CD14-positive monocyte (primary cell): Measurements from ENCODE around the gene UGT1A6. TPM values are rescaled to one million over a fixed set of nuclear protein-coding genes. Genes with fewer than 3 reads are reported as not detected.
"Not testable (repeated sequence)": the region's sequence is repeated elsewhere in the genome, so short reads cannot be mapped to it uniquely, and the experiment has no call there.

Experiments used
- DNase-seq, 3 donors: peaks; one replicate each; pipeline ENCODE4 v3.0.0-alpha.2; 2011 to 2022
- H2AFZ ChIP-seq: 2 replicates; pipeline ENCODE4 v1.6.0; 2012; ENCODE audit warnings: mild to moderate bottlenecking, low read depth, low read length, inconsistent platforms; ENCODE audit not compliant: insufficient read depth, poor library complexity, severe bottlenecking
- H3K27ac ChIP-seq, 2 donors: 1 replicate in 1 of 2; 2 replicates in 1 of 2; pipeline ENCODE4 v1.5.1; 2012 to 2013; ENCODE audit warnings: low read length in 2 of 2, control low read depth in 1 of 2, inconsistent platforms in 1 of 2, low read depth in 1 of 2, mild to moderate bottlenecking in 1 of 2
- H3K27me3 ChIP-seq, 2 donors: one replicate each; pipeline versions ENCODE4 v1.6.0 to v1.6.1; 2011 to 2013; ENCODE audit warnings: low read length in 2 of 2; ENCODE audit not compliant: control insufficient read depth in 2 of 2, insufficient read depth in 2 of 2
- H3K36me3 ChIP-seq, 2 donors: replicated peaks in 1 of 2; 1 replicate in 1 of 2; 2 replicates in 1 of 2; pipeline versions ENCODE4 v1.5.1 to v1.6.1; 2012 to 2013; ENCODE audit warnings: low read length in 2 of 2, control low read depth in 1 of 2, inconsistent platforms in 1 of 2, mild to moderate bottlenecking in 1 of 2; ENCODE audit not compliant: insufficient read depth in 2 of 2, control insufficient read depth in 1 of 2
- H3K4me1 ChIP-seq, 2 donors: 1 replicate in 1 of 2; 2 replicates in 1 of 2; pipeline versions ENCODE4 v1.5.1 to v1.6.1; 2012 to 2013; ENCODE audit warnings: low read length in 2 of 2, control low read depth in 1 of 2, inconsistent platforms in 1 of 2, mild to moderate bottlenecking in 1 of 2, moderate library complexity in 1 of 2; ENCODE audit not compliant: insufficient read depth in 2 of 2, control insufficient read depth in 1 of 2
- H3K4me2 ChIP-seq: replicated peaks from 2 replicates; pipeline ENCODE3; 2012; ENCODE audit warnings: low read length, moderate library complexity, mild to moderate bottlenecking; ENCODE audit not compliant: poor library complexity, severe bottlenecking; ENCODE audit errors: extremely low read depth
- H3K4me3 ChIP-seq, 3 experiments: fragments of 200-600 bp in 1 of 3; sonication (generic) in 1 of 3; replicated peaks in 1 of 3; 1 replicate in 2 of 3; 2 replicates in 1 of 3; pipeline ENCODE4 v1.5.1; 2011 to 2013; ENCODE audit warnings: low read length in 3 of 3, mild to moderate bottlenecking in 3 of 3, control low read depth in 2 of 3, low read depth in 2 of 3, inconsistent platforms in 1 of 3, moderate library complexity in 1 of 3
- H3K79me2 ChIP-seq: 2 replicates; pipeline ENCODE4 v1.6.0; 2012; ENCODE audit warnings: mild to moderate bottlenecking, control low read depth, inconsistent platforms, low read length, moderate library complexity; ENCODE audit not compliant: insufficient read depth
- H3K9ac ChIP-seq: 2 replicates; pipeline ENCODE4 v1.6.0; 2017; ENCODE audit warnings: low read length, mild to moderate bottlenecking; ENCODE audit not compliant: insufficient read depth, poor library complexity, severe bottlenecking
- H3K9me3 ChIP-seq, 2 donors: replicated peaks in 1 of 2; 1 replicate in 1 of 2; 2 replicates in 1 of 2; pipeline versions ENCODE4 v1.5.1 to v1.6.1; 2012 to 2013; ENCODE audit warnings: low read length in 2 of 2, control low read depth in 1 of 2; ENCODE audit not compliant: control insufficient read depth in 1 of 2, insufficient read depth in 1 of 2
- H4K20me1 ChIP-seq: 2 replicates; pipeline ENCODE4 v1.6.0; 2012; ENCODE audit warnings: mild to moderate bottlenecking, low read length, control low read depth, moderate library complexity; ENCODE audit not compliant: insufficient read depth
- H3K27ac Mint-ChIP-seq, 7 donors: one replicate each; pipeline ENCODE4 v1.8.0; 2020; ENCODE audit warnings: mild to moderate bottlenecking in 7 of 7, mixed read lengths in 7 of 7, moderate library complexity in 6 of 7, inconsistent platforms in 2 of 7
- H3K27me3 Mint-ChIP-seq, 3 donors: one replicate each; pipeline ENCODE4 v1.8.0; 2021 to 2022; ENCODE audit warnings: low read depth in 3 of 3, mild to moderate bottlenecking in 3 of 3, mixed read lengths in 3 of 3, moderate library complexity in 3 of 3, inconsistent platforms in 1 of 3
- H3K36me3 Mint-ChIP-seq, 2 donors: one replicate each; pipeline ENCODE4 v1.8.0; 2020; ENCODE audit warnings: mixed read lengths in 2 of 2, inconsistent platforms in 1 of 2, mild to moderate bottlenecking in 1 of 2
- H3K4me1 Mint-ChIP-seq: one replicate; pipeline ENCODE4 v1.8.0; 2020; ENCODE audit warnings: mild to moderate bottlenecking, mixed read lengths
- H3K4me3 Mint-ChIP-seq, 2 donors: one replicate each; pipeline ENCODE4 v1.8.0; 2020; ENCODE audit warnings: mild to moderate bottlenecking in 2 of 2, mixed read lengths in 2 of 2, moderate library complexity in 1 of 2
- H3K9me3 Mint-ChIP-seq, 7 donors: one replicate each; pipeline ENCODE4 v1.8.0; 2020 to 2022; ENCODE audit warnings: mixed read lengths in 7 of 7, mild to moderate bottlenecking in 6 of 7, moderate library complexity in 6 of 7, inconsistent platforms in 2 of 7
- WGBS: methylation state at CpG from one replicate; pipeline ENCODE4 v1.1.5; 2013; ENCODE audit warnings: missing lambda C conversion rate; ENCODE audit not compliant: insufficient coverage; 5-methylcytosine and 5-hydroxymethylcytosine counted together
- intact Hi-C, 2 donors: fragments of 100-400 bp; cut with micrococcal nuclease; formaldehyde crosslinking; loops; one replicate each; pipeline versions ENCODE4 v1.15.0 to v1.15.1; 2023
- polyA plus RNA-seq, 3 donors: library from polyadenylated mRNA; depleted of rRNA in 1 of 3; unstranded in 2 of 3; stranded (reverse) in 1 of 3; fragments of 300-500 nt in 2 of 3; fragments of >200 nt in 1 of 3; fragmentation: Illumina TruSeq in 2 of 3; gene quantifications; 1 replicate in 2 of 3; 2 replicates in 1 of 3; pipeline ENCODE4 v1.2.3, GENCODE V29; 2012 to 2021
- TF ChIP-seq, protein P1 (sequence below): fragments of 200-600 bp; IDR thresholded peaks from one replicate; pipeline ENCODE4 v1.8.0; 2022; ENCODE audit warnings: antibody characterized with exemption, mild to moderate bottlenecking

Gene UGT1A6
- polyA plus RNA-seq, 3 donors = not detected

- Histone ChIP-seq H3K9ac (no peak overlapping the region), H4K20me1 (no peaks in the 10 kb centered on the region), H3K27ac (no peak overlapping the region), H3K9me3 (peaks cover 10 to 16% of the 10 kb centered on the region in 2 donors), H3K36me3 (no peaks in the 10 kb centered on the region), H3K79me2 (no peaks in the 10 kb centered on the region), H3K4me1 (no peaks in the 10 kb centered on the region), H3K4me2 (no peak overlapping the region), H3K27me3 (no peaks in the 10 kb centered on the region), H3K4me3 (no peak overlapping the region), H2AFZ (no peak overlapping the region)
- intact Hi-C loops = no loop called here
- DNase-seq = no peak
- TF ChIP-seq, protein P1, sequence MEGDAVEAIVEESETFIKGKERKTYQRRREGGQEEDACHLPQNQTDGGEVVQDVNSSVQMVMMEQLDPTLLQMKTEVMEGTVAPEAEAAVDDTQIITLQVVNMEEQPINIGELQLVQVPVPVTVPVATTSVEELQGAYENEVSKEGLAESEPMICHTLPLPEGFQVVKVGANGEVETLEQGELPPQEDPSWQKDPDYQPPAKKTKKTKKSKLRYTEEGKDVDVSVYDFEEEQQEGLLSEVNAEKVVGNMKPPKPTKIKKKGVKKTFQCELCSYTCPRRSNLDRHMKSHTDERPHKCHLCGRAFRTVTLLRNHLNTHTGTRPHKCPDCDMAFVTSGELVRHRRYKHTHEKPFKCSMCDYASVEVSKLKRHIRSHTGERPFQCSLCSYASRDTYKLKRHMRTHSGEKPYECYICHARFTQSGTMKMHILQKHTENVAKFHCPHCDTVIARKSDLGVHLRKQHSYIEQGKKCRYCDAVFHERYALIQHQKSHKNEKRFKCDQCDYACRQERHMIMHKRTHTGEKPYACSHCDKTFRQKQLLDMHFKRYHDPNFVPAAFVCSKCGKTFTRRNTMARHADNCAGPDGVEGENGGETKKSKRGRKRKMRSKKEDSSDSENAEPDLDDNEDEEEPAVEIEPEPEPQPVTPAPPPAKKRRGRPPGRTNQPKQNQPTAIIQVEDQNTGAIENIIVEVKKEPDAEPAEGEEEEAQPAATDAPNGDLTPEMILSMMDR = no peak
- Mint-ChIP-seq H3K27me3 (peaks cover 1 to 5% (median 5%) of the 10 kb centered on the region in 3 donors), H3K27ac (no peak overlapping the region), H3K9me3 (peaks cover 8 to 29% (median 21%) of the 10 kb centered on the region in 7 donors), H3K4me3 (no peak overlapping the region), H3K36me3 (no peaks in the 10 kb centered on the region), H3K4me1 (no peaks in the 10 kb centered on the region)
- 64% methylated on average over 4 of the region's 10 CpGs for WGBS
Measured at GRCh38 chr2:233746475-233747282, 54.0 kb downstream of the UGT1A6 start.

GRCh38 chr2:233747283-233747544 is 54.5 kb downstream of the UGT1A6 start:
- Histone ChIP-seq H3K4me3 (no peak overlapping the region), H4K20me1 (no peaks in the 10 kb centered on the region), H2AFZ (no peak overlapping the region), H3K4me2 (no peak overlapping the region), H3K79me2 (no peaks in the 10 kb centered on the region), H3K27me3 (no peaks in the 10 kb centered on the region), H3K27ac (no peak overlapping the region), H3K4me1 (no peaks in the 10 kb centered on the region), H3K36me3 (no peaks in the 10 kb centered on the region), H3K9me3 (peaks cover 10 to 16% of the 10 kb centered on the region in 2 donors), H3K9ac (no peak overlapping the region)
- Mint-ChIP-seq H3K36me3 (no peaks in the 10 kb centered on the region), H3K4me3 (no peak overlapping the region), H3K9me3 (peaks cover 8 to 30% (median 22%) of the 10 kb centered on the region in 7 donors), H3K27ac (no peak overlapping the region), H3K27me3 (peaks cover 1 to 5% (median 3%) of the 10 kb centered on the region in 3 donors), H3K4me1 (no peaks in the 10 kb centered on the region)
- DNase-seq = no peak
- WGBS = 81% methylated on average over 6 of the region's 6 CpGs
- TF ChIP-seq, protein P1 = no peak
- intact Hi-C loops = no loop called here

DNA sequence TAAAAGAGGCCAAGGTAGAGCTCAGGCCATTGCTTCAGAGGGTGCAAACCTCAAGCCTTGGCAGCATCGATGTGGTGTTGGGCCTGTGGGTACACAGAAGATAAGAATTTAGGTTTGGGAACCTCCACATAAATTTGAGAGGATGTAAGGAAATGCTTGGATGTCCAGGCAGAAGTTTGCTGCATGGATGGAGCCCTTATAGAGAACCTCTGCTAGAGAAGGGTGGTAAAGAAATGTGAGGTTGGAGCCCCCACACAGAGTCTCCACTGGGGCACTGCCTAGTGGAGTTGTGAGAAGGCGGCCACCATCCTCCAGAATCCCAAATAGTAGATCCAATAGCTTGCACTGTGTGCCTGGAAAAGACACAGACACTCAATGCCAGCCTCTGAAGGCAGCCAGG is 58.0 kb downstream of the UGT1A6 start:
- H3K4me3 Mint-ChIP-seq, H3K27me3 ChIP-seq, H3K36me3 Mint-ChIP-seq, H4K20me1 ChIP-seq, H3K4me3 ChIP-seq, DNase-seq, H3K9ac ChIP-seq, H3K27ac Mint-ChIP-seq, H3K79me2 ChIP-seq, H3K36me3 ChIP-seq, H3K4me1 ChIP-seq, H3K4me2 ChIP-seq, H3K27ac ChIP-seq, H3K27me3 Mint-ChIP-seq, intact Hi-C loops, H2AFZ ChIP-seq, H3K4me1 Mint-ChIP-seq: not testable (repeated sequence)
- WGBS = no CpG with 5 or more reads among the region's 2 CpGs
- peaks cover 13 to 37% (median 22%) of the 10 kb centered on the region in 7 donors for H3K9me3 Mint-ChIP-seq
- H3K9me3 ChIP-seq = peaks cover 10 to 14% of the 10 kb centered on the region in 2 donors
